Measurements from ENCODE around the gene CAPN14. TPM values are rescaled to one million over a fixed set of nuclear protein-coding genes. Genes with fewer than 3 reads are reported as not detected.
"Not testable (repeated sequence)": the region's sequence is repeated elsewhere in the genome, so short reads cannot be mapped to it uniquely, and the experiment has no call there.

CAPN14 gene
- polyA plus RNA-seq, 3 donors: 0.07 to 0.18 (median 0.13) TPM

DNA sequence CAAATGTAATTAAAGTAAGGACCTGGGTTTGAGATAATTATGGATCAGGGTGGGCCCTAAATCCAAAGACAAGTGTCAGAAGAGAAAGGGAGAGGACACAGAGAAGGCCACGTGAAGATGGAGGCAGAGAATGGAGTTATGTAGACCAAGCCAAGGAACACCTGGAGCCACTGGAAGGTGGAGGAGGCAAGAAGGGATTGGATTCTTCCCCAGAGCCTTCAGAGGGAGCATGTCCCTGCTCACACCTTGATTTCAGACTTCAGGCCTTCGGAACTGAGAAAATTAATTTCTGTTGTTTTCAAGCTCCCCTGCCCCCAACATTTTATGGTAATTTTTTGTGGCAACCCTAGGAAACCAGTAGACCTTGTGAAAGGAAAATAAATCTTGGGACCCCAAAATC is 19.6 kb downstream of the CAPN14 start:
- no peak for DNase-seq

- no peak for DNase-seq
These were observed 20.1 kb downstream of the CAPN14 start for GRCh38 chr2:31197166-31197565.

DNA sequence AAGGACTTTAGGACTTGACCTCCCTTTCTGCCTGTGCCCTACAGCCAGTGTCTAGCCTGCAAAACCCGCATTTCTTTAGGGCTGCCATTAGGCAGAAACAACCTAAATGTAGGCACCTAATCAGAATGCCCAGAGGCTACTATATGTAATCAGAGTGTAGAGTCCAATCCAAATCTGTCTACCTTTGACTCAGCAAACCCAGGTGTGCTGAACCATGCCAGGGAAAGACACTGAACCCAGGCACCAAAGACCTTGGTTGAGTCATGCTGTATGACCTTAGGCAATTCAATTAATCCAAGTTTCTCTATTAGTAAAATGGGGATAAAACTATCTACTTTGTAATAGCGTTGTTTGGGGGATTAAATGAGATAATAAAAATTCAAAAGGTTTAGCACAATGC is 20.7 kb downstream of the CAPN14 start:
- no peak for DNase-seq

- no peak for DNase-seq
These were observed 23.5 kb downstream of the CAPN14 start for GRCh38 chr2:31193806-31194205.

DNA sequence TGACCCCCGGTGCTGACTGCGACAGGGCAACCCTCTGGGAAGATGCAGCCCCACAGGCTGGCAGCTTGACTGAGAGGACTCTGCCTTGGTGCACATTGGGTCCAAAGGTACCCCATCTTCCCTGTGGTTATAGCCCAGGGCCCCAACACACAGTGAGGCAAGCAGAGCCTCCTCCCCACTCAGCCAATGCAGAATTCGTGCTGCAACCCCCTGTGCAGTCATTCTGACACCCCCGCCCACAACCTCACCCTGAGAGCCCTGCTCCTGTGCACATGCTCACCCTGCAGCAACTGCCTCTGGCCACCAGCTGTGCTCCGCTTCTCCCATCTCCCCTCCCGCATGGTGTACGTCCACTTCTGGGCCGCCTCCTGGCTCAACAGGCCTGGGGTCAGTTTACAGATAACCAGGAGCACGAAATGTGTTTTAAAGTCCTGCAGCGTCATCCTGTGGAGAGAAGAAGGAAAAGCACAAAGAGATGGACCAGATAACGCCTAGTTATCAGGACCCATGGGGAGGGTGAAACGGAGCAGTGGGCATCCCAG is 24.4 kb downstream of the CAPN14 start:
- no peak for DNase-seq

- DNase-seq: no peak
These were observed 24.9 kb downstream of the CAPN14 start for GRCh38 chr2:31192396-31192795.

GRCh38 chr2:31191931-31192330 is 25.4 kb downstream of the CAPN14 start:
- no peak for DNase-seq

DNA sequence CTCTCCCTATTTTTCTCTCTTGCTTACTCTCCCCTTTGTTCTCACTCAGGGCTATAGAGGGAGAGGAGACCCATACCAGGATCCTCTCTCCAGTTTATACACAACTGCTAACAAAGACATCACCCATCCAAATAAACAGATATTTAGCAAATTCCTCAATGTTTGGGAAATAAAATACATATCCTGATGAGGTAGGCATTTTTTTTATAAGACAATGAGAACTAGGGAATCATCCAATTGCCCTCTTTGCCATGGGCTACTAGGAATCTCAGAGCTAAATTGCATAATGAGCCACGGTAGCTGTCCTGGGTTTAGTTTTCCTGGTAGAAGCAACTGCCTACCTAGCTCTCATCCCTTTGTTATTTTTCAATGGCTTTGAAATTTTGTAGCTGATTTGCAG is 27.1 kb downstream of the CAPN14 start:
- no peak for DNase-seq

DNA sequence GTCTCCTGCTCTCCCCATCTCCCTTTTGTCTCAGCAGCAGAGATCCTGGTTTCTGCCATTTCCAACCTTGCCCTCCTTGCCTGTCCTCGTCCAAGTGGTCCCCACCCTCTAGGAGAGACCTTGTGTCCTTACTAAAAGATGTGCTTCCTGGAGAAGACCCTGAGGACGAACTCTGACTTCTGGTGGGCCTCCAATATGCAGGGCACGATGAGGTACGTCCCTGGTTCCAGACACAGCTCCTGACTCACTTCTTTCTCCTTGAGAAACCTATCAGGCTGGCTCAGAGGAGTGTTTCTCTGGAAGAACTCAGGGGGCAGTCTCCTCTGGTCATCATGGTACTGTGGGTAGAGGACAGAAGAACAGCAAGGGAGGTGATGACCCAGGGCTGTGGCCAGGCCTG is 28.2 kb downstream of the CAPN14 start:
- no peak for DNase-seq

GRCh38 chr2:31188131-31188530 is 29.2 kb downstream of the CAPN14 start:
- no peak for DNase-seq

DNA sequence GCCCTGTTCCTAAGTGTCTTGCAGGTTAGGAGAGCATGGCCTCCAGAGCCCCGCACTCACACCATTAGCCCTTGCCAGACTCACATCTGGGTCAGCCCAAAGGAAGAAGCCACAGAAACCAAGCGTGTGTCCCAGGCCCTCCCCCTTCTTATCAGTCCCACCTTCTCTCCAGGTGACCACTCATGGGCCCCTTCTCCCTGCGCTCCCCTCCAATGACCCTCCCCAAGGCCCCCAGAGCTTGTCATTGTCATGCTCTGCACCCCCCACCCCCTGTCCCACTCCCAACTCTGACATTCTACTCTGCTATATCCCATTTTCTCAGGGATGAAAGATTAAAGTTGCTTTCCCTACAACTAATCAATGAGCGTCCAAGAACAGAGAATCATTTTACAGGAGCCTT is 30.1 kb downstream of the CAPN14 start:
- DNase-seq: no peak

DNA sequence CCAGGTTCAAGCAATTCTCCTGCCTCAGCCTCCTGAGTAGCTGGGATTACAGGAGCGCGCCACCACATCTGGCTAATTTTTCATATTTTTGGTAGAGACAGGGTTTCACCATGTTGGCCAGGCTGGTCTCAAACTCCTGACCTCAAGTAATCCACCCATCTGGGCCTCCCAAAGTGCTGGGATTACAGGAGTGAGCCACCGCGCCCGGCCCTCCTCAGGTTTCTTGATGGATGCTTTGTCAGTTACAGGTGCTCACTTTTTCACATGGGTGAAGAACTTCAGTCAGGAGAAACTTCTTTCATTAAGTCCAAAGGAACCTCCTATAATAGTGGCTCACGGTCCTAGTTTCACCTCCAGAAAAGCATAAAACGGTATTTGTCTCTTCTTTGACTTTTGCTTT is 33.3 kb downstream of the CAPN14 start:
- DNase-seq: not testable (repeated sequence)

GRCh38 chr2:31176742-31177141 is 40.6 kb downstream of the CAPN14 start:
- no peak for DNase-seq

- no peak for DNase-seq
These were observed 46.2 kb downstream of the CAPN14 start for GRCh38 chr2:31171142-31171541.

DNA sequence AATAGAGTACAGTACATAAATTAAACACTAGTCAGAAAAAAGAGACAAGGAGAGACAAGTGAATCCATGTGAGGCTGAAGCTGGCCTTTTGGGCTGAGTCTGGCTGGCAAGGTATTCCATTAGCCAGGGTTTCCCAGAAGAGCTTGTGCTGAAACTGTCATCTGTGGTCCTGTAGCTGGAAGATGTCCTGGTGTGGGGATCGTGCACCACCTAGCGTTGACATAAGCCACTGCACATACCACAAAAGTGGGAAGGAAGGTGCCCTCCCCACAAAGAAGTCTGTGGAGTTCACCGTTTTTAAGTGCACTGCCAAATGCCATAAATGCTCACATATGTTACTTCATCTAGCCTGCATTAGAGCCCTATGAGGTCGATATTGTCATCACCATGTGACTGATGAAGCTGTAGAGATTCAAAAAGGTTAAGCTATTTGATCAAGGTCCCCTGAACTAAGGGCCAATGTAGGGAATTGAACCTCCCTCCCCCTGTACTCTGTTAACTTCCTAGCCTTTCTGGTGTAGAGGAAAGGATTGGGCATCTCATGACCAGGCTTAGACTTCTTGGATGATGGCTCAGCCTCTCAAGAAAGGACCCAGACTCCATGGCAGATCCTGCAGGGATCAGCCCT is 47.1 kb downstream of the CAPN14 start:
- DNase-seq: peak; percentile 43

- no peak for DNase-seq
These were observed 49.0 kb downstream of the CAPN14 start for GRCh38 chr2:31168291-31168690.

DNA sequence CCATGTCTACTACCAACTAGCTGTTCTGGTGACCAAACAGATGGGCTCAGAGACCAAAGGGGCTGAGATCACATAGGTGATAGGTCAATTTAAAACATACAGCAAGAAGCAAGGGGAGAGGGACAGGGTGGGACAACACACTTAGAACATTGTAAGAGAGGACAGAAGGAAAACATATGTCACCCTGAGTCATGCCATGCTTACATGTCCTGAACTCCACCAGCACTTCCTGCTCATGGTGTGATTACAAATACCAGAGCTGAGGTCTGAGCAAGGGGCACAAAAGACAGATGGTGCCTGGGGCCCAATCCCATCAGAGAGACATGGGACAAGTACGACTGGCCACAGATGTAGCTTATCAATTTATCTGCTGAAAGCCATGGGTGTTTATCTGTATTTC is 50.4 kb downstream of the CAPN14 start:
- DNase-seq: no peak

GRCh38 chr2:31163011-31163539 is 54.2 kb downstream of the CAPN14 start:
- DNase-seq: no peak

- no peak for DNase-seq
These were observed 55.7 kb downstream of the CAPN14 start for GRCh38 chr2:31161637-31162036.

- DNase-seq: no peak
These were observed 65.8 kb downstream of the CAPN14 start for GRCh38 chr2:31151501-31151900.

- DNase-seq: no peak
These were observed 67.1 kb downstream of the CAPN14 start for GRCh38 chr2:31150120-31150670.

DNA sequence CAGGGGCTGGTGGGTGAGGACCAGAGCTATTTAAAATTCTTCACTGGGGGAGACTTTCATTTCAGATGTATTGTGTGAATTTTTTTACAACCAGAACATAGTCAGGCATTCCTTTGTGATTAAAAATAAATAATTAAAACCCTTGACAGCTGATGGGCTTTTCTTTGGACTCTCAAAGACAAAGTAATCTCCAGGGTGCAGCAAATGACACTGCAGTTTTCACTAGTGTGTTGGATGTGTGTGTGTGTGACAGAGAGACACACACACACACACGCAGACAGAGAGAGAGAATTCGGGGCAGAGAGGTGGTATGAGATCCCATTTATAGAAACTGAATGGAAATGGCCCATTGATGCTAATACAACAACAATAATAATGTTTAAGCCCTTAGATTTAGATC is 68.8 kb downstream of the CAPN14 start:
- DNase-seq: no peak

GRCh38 chr2:31147645-31148044 is 69.7 kb downstream of the CAPN14 start:
- no peak for DNase-seq

- no peak for DNase-seq
These were observed 75.2 kb downstream of the CAPN14 start for GRCh38 chr2:31142110-31142509.
